CD4-positive, CD25-positive, alpha-beta regulatory T cell (primary cell): ENCODE data around the gene DCTN5. TPM values are rescaled to one million over a fixed set of nuclear protein-coding genes. Genes with fewer than 3 reads are reported as not detected.
A peak's percentile ranks its signal among the peaks of the same experiment; 100 is the strongest.

ENCODE experiments used
- ATAC-seq, 2 donors: fragments of 150-1000 bp; cut with Tn5 transposase; one replicate each; pipeline ENCODE4 v1.10.0; 2021; ENCODE audit warnings: low read depth in 2 of 2, moderate number of reproducible peaks in 2 of 2, moderate library complexity in 1 of 2
- DNase-seq, 3 donors: peaks; one replicate each; pipeline versions ENCODE4 v3.0.0 to v3.0.0-alpha.2; 2012 to 2022; ENCODE audit warnings: mixed read lengths in 1 of 3
- H3K27ac ChIP-seq: one replicate; pipeline ENCODE4 v1.7.0; 2013; ENCODE audit warnings: mild to moderate bottlenecking, low read length; ENCODE audit not compliant: insufficient read depth, poor library complexity, severe bottlenecking
- H3K27me3 ChIP-seq: one replicate; pipeline ENCODE4 v1.7.0; 2013; ENCODE audit warnings: low read length; ENCODE audit not compliant: control insufficient read depth, insufficient read depth
- H3K36me3 ChIP-seq: one replicate; pipeline ENCODE4 v1.7.0; 2013; ENCODE audit warnings: mild to moderate bottlenecking, low read length, moderate library complexity; ENCODE audit not compliant: control insufficient read depth, insufficient read depth
- H3K4me1 ChIP-seq: 2 replicates; pipeline ENCODE4 v1.7.0; 2013; ENCODE audit warnings: mild to moderate bottlenecking, low read length; ENCODE audit not compliant: insufficient read depth, control insufficient read depth, poor library complexity, severe bottlenecking
- H3K4me3 ChIP-seq: one replicate; pipeline ENCODE4 v1.7.0; 2013; ENCODE audit warnings: low read depth, mild to moderate bottlenecking, low read length, moderate library complexity
- H3K9me3 ChIP-seq, 2 experiments: 1 replicate in 1 of 2; 2 replicates in 1 of 2; pipeline ENCODE4 v1.7.0; 2013; ENCODE audit warnings: low read length in 2 of 2, mild to moderate bottlenecking in 1 of 2, moderate library complexity in 1 of 2; ENCODE audit not compliant: control insufficient read depth in 2 of 2
- H3K27ac Mint-ChIP-seq, 3 donors: one replicate each; pipeline ENCODE4 v1.8.0; 2020 to 2022; ENCODE audit warnings: mild to moderate bottlenecking in 3 of 3, mixed read lengths in 3 of 3, moderate library complexity in 2 of 3
- H3K27me3 Mint-ChIP-seq: one replicate; pipeline ENCODE4 v1.8.0; 2022; ENCODE audit warnings: mild to moderate bottlenecking, mixed read lengths
- H3K36me3 Mint-ChIP-seq: one replicate; pipeline ENCODE4 v1.8.0; 2020; ENCODE audit warnings: mixed read lengths
- H3K4me1 Mint-ChIP-seq, 4 donors: one replicate each; pipeline ENCODE4 v1.8.0; 2020 to 2022; ENCODE audit warnings: mixed read lengths in 4 of 4, mild to moderate bottlenecking in 1 of 4
- H3K4me3 Mint-ChIP-seq, 4 donors: one replicate each; pipeline ENCODE4 v1.8.0; 2020 to 2022; ENCODE audit warnings: mild to moderate bottlenecking in 4 of 4, mixed read lengths in 4 of 4, moderate library complexity in 3 of 4
- H3K9me3 Mint-ChIP-seq, 7 donors: one replicate each; pipeline ENCODE4 v1.8.0; 2020 to 2022; ENCODE audit warnings: mixed read lengths in 7 of 7, mild to moderate bottlenecking in 3 of 7, moderate library complexity in 2 of 7
- polyA plus RNA-seq, 4 donors: library from polyadenylated mRNA; unstranded; fragments of 300-500 nt; fragmentation: Illumina TruSeq; gene quantifications; one replicate each; pipeline ENCODE4 v1.2.3, GENCODE V29; 2021
- total RNA-seq: library from RNA; stranded (reverse); gene quantifications from one replicate; pipeline ENCODE4 v1.2.3, GENCODE V29; 2022

DCTN5 gene
- total and polyA plus RNA-seq, 5 donors from 2014 or later, result 59.7 to 91.8 (median 64.5) TPM

GRCh38 chr16:23666571-23667354 lies 25.5 kb downstream of the DCTN5 start:
- H3K27me3 ChIP-seq, result no peaks in the 10 kb centered on the region
- H3K4me3 ChIP-seq, result no peak overlapping the region
- H3K36me3 ChIP-seq, result peaks cover 87% of the 10 kb centered on the region
- Mint-ChIP-seq H3K27me3 (no peaks in the 10 kb centered on the region), H3K4me3 (no peak overlapping the region), H3K36me3 (peaks cover 71% of the 10 kb centered on the region), H3K4me1 (peaks cover 7 to 21% (median 13%) of the 10 kb centered on the region in 4 donors), H3K27ac (peak overlapping the region in 1 of 3 donors; percentile 67), H3K9me3 (no peaks in the 10 kb centered on the region)
- H3K9me3 ChIP-seq, result no peaks in the 10 kb centered on the region
- H3K27ac ChIP-seq, result no peak overlapping the region
- ATAC-seq (no peak), DNase-seq (no peak)
- no peaks in the 10 kb centered on the region for H3K4me1 ChIP-seq

DNA sequence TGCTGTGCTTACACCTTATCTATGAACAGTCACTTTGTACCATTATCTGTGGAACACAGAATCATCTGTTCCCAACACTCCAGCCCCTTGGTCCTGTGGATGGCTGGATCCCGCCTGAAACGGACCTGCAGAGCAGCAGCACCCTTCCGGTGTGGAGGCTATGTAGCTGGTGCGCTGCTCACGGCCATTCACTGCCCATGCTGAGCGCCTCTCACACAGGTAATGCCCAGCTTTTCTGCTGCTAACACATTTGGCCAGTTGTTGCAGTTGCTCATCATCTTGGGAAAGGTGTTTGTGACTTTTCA lies 26.0 kb downstream of the DCTN5 start:
- no peak for DNase-seq
- H3K9me3 Mint-ChIP-seq, result no peaks in the 10 kb centered on the region
- no peak overlapping the region for H3K4me3 Mint-ChIP-seq
- H3K27me3 Mint-ChIP-seq, result no peaks in the 10 kb centered on the region
- Histone ChIP-seq H3K4me3 (no peak overlapping the region), H3K27me3 (no peaks in the 10 kb centered on the region), H3K27ac (no peak overlapping the region), H3K4me1 (no peaks in the 10 kb centered on the region), H3K9me3 (no peaks in the 10 kb centered on the region), H3K36me3 (peaks cover 82% of the 10 kb centered on the region)
- H3K4me1 Mint-ChIP-seq, result peaks cover 7 to 22% (median 13%) of the 10 kb centered on the region in 4 donors
- H3K36me3 Mint-ChIP-seq, result peaks cover 69% of the 10 kb centered on the region
- ATAC-seq, result no peak
- H3K27ac Mint-ChIP-seq, result no peak overlapping the region

DNA sequence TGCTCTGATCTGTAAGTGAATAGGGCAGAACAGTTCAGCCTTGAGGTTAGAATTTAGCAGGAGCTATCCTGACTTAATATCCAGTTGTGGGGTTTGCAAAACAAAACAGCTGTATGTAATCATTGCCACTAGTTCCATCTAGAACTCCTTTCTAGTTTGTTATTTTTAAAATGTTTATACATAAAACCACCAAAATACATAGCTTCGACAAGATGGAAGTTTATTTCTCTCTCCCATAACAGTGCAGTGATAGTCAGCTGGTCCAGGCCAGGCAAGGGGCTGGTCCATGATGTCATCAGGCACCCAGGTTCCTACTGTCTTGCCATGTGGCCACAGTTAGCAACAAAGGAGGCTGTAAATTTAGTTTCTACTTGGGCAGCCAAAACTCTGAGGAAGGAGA lies 27.0 kb downstream of the DCTN5 start:
- Histone ChIP-seq H3K4me1 (no peaks in the 10 kb centered on the region), H3K4me3 (no peak overlapping the region), H3K27ac (no peak overlapping the region), H3K27me3 (no peaks in the 10 kb centered on the region), H3K36me3 (peaks cover 73% of the 10 kb centered on the region), H3K9me3 (no peaks in the 10 kb centered on the region)
- no peaks in the 10 kb centered on the region for H3K9me3 Mint-ChIP-seq
- peaks cover 64% of the 10 kb centered on the region for H3K36me3 Mint-ChIP-seq
- DNase-seq (no peak), ATAC-seq (no peak)
- H3K4me3 Mint-ChIP-seq, result no peak overlapping the region
- H3K27ac Mint-ChIP-seq, result no peak overlapping the region
- no peaks in the 10 kb centered on the region for H3K27me3 Mint-ChIP-seq
- H3K4me1 Mint-ChIP-seq, result peaks cover 7 to 22% (median 13%) of the 10 kb centered on the region in 4 donors

DNA sequence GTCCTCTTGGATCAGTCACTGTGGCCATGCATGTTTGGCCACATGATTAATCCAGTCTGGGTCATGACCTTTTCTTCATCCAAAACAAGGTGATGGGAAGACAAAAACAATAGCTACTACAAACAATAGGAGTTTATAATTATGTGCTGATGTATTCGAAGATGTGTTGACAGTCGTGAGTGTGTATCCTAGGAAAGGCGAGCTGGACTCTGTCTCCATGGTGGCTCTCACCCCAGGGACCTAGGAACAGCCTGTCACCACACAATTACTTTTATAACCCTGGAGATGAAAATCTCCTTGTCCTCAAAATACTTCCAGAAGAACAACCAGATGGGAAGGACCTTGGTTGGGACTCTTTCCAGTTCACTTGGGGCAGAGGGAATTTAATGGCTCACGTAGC lies 27.6 kb downstream of the DCTN5 start:
- Mint-ChIP-seq H3K9me3 (no peaks in the 10 kb centered on the region), H3K4me3 (no peak overlapping the region), H3K27me3 (no peaks in the 10 kb centered on the region), H3K27ac (no peak overlapping the region), H3K36me3 (peaks cover 60% of the 10 kb centered on the region), H3K4me1 (peaks cover 7 to 22% (median 12%) of the 10 kb centered on the region in 4 donors)
- H3K27me3 ChIP-seq, result no peaks in the 10 kb centered on the region
- ATAC-seq, result no peak
- no peak overlapping the region for H3K4me3 ChIP-seq
- H3K4me1 ChIP-seq, result no peaks in the 10 kb centered on the region
- H3K9me3 ChIP-seq, result no peaks in the 10 kb centered on the region
- DNase-seq, result no peak
- H3K36me3 ChIP-seq, result peaks cover 68% of the 10 kb centered on the region
- no peak overlapping the region for H3K27ac ChIP-seq

DNA sequence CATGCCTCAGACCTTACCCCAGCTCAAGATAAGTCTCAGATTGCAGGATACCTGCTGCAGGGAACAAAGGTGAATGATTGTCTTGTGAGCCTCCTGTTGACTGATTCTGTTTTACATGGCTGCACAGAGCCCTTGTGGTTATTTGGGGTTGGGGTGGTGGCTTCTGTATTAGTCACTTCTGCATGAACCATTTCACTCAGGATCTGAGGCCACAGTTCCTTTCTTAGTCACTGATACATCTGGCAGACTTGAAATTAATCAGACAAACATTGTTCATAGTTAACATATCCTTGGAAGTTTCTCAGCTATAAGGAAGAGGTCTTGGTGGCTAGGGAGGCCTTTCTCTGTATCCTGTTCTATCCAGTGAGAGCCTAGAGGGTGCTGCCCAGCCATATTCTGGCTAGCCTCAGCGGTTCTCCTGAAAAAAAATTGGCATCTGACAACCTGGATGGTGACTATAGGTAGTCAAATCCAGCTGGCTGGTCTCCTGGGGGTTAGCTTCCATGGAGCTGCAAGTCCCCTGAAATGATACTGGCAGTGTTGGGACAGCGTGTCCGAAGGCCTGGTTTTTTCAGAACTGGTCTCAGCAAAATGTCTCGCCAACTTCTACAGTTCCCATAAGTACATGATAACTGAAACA lies 29.0 kb downstream of the DCTN5 start:
- H3K9me3 Mint-ChIP-seq, result no peaks in the 10 kb centered on the region
- H3K36me3 Mint-ChIP-seq, result peaks cover 54% of the 10 kb centered on the region
- peak overlapping the region in 1 of 3 donors; percentile 86 for H3K27ac Mint-ChIP-seq
- H3K4me3 Mint-ChIP-seq, result peak overlapping the region in 1 of 4 donors; percentile 37
- DNase-seq, result peak in 1 of 3 donors; percentile 71
- Histone ChIP-seq H3K27me3 (no peaks in the 10 kb centered on the region), H3K27ac (no peak overlapping the region), H3K4me3 (no peak overlapping the region), H3K4me1 (no peaks in the 10 kb centered on the region), H3K9me3 (no peaks in the 10 kb centered on the region), H3K36me3 (peaks cover 56% of the 10 kb centered on the region)
- H3K4me1 Mint-ChIP-seq, result peaks cover 7 to 22% (median 12%) of the 10 kb centered on the region in 4 donors
- H3K27me3 Mint-ChIP-seq, result no peaks in the 10 kb centered on the region
- ATAC-seq, result peak; percentile 74 to 84

DNA sequence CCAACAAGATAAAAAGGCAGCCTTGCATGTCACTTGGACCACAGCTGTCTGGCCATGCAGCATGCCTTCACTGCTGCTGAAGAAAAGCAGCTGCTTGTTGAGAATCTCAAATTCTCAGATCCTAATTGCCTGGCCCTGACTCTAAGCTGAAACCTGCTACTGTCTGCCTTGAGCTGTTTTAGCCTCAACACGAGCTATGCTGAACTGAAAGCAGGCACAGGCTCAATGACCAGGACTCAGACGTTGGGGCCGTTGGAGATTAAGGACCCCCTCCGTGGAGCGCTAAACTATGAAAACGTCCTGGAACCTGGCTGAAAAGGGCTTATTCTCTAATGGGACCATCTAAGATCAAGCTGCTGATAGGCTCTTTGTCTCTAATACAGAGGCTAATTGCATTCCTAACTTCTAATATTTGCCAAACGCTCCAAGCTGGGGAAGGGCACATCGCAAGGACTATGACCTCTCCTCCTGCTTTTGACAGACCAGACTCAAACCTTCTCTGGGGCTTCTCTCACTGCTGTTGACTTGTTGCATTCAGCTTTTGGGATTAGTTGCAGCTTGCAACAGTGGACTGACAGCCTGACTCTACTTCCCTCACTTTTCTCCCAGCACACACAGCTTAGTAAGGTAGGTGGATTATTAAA lies 32.8 kb downstream of the DCTN5 start:
- H3K27me3 ChIP-seq, result no peaks in the 10 kb centered on the region
- no peak overlapping the region for H3K27ac ChIP-seq
- no peaks in the 10 kb centered on the region for H3K9me3 Mint-ChIP-seq
- no peak overlapping the region for H3K4me3 ChIP-seq
- DNase-seq, result no peak
- H3K27me3 Mint-ChIP-seq, result no peaks in the 10 kb centered on the region
- H3K36me3 ChIP-seq, result peaks cover 19% of the 10 kb centered on the region
- no peak overlapping the region for H3K4me3 Mint-ChIP-seq
- no peaks in the 10 kb centered on the region for H3K9me3 ChIP-seq
- peaks cover 11% of the 10 kb centered on the region for H3K4me1 ChIP-seq
- no peak for ATAC-seq
- no peak overlapping the region for H3K27ac Mint-ChIP-seq
- peaks cover 17% of the 10 kb centered on the region for H3K36me3 Mint-ChIP-seq
- peaks cover 10 to 30% (median 16%) of the 10 kb centered on the region in 4 donors for H3K4me1 Mint-ChIP-seq

GRCh38 chr16:23676924-23677480 lies 35.7 kb downstream of the DCTN5 start:
- Histone ChIP-seq H3K9me3 (no peaks in the 10 kb centered on the region), H3K4me1 (peaks cover 27% of the 10 kb centered on the region), H3K27me3 (no peaks in the 10 kb centered on the region), H3K27ac (no peak overlapping the region), H3K4me3 (no peak overlapping the region), H3K36me3 (peaks cover 2% of the 10 kb centered on the region)
- ATAC-seq, result no peak
- Mint-ChIP-seq H3K4me3 (peak overlapping the region; percentile 86 to 95 (median 90)), H3K9me3 (no peaks in the 10 kb centered on the region), H3K27ac (no peak overlapping the region), H3K36me3 (peaks cover 4% of the 10 kb centered on the region), H3K27me3 (no peaks in the 10 kb centered on the region), H3K4me1 (peaks cover 8 to 21% (median 15%) of the 10 kb centered on the region in 4 donors)
- DNase-seq, result no peak
